HG02943 (cell line): ENCODE measurements around the gene TSPYL2.
A peak's percentile ranks its signal among the peaks of the same experiment; 100 is the strongest.

Experiments used
- ATAC-seq: cut with Tn5 transposase; IDR thresholded peaks from one replicate; pipeline ENCODE4 v1.9.1; 2021; ENCODE audit warnings: mild to moderate bottlenecking, low read depth, moderate library complexity; ENCODE audit not compliant: unreplicated experiment

The TSPYL2 gene

GRCh38 chrX:53078943-53079342 lies 3.2 kb upstream of the TSPYL2 start:
- no peak for ATAC-seq

- no peak for ATAC-seq
Measured at GRCh38 chrX:53080628-53081580, 1.3 kb upstream of the TSPYL2 start.

- no peak for ATAC-seq
Measured at GRCh38 chrX:53082773-53083616, 828 bp downstream of the TSPYL2 start.

GRCh38 chrX:53084043-53084570 lies 1.9 kb downstream of the TSPYL2 start:
- ATAC-seq, result no peak

- no peak for ATAC-seq
Measured at GRCh38 chrX:53084863-53085262, 2.7 kb downstream of the TSPYL2 start.

- ATAC-seq, result no peak
Measured at GRCh38 chrX:53085661-53086229, 3.6 kb downstream of the TSPYL2 start.

GRCh38 chrX:53086464-53086863 lies 4.3 kb downstream of the TSPYL2 start:
- ATAC-seq, result no peak

GRCh38 chrX:53087388-53087831 lies 5.2 kb downstream of the TSPYL2 start:
- ATAC-seq, result no peak

- no peak for ATAC-seq
Measured at GRCh38 chrX:53088136-53088974, 6.2 kb downstream of the TSPYL2 start.

GRCh38 chrX:53089224-53089842 lies 7.2 kb downstream of the TSPYL2 start:
- ATAC-seq, result no peak

GRCh38 chrX:53089925-53090324 lies 7.8 kb downstream of the TSPYL2 start:
- ATAC-seq, result no peak

GRCh38 chrX:53091354-53091753 lies 9.2 kb downstream of the TSPYL2 start:
- no peak for ATAC-seq

- ATAC-seq, result peak; percentile 51
Measured at GRCh38 chrX:53093177-53093655, 11.0 kb downstream of the TSPYL2 start.

GRCh38 chrX:53093748-53094581 lies 11.8 kb downstream of the TSPYL2 start, which contains the start of gene KANTR:
TSS of gene KANTR (plus strand) at chrX:53094142. CDS start at chrX:53124273, 30,131 bp downstream.
- ATAC-seq, result peak; percentile 74

GRCh38 chrX:53094582-53094905 lies 12.4 kb downstream of the TSPYL2 start:
- ATAC-seq, result no peak

- ATAC-seq, result no peak
Measured at GRCh38 chrX:53095796-53096195, 13.6 kb downstream of the TSPYL2 start.

- no peak for ATAC-seq
Measured at GRCh38 chrX:53114864-53115549, 32.8 kb downstream of the TSPYL2 start.

GRCh38 chrX:53115550-53115874 lies 33.3 kb downstream of the TSPYL2 start:
- ATAC-seq, result no peak
